ENCODE results near the gene IL17REL. TPM values are rescaled to one million over a fixed set of nuclear protein-coding genes. Genes with fewer than 3 reads are reported as not detected.
A peak's percentile ranks its signal among the peaks of the same experiment; 100 is the strongest.

IL17REL gene
- total and polyA plus RNA-seq, 2 of the 13 experiments (the other 11 are each of a cell fraction or from before 2014, with no cell fraction given): not detected

DNA sequence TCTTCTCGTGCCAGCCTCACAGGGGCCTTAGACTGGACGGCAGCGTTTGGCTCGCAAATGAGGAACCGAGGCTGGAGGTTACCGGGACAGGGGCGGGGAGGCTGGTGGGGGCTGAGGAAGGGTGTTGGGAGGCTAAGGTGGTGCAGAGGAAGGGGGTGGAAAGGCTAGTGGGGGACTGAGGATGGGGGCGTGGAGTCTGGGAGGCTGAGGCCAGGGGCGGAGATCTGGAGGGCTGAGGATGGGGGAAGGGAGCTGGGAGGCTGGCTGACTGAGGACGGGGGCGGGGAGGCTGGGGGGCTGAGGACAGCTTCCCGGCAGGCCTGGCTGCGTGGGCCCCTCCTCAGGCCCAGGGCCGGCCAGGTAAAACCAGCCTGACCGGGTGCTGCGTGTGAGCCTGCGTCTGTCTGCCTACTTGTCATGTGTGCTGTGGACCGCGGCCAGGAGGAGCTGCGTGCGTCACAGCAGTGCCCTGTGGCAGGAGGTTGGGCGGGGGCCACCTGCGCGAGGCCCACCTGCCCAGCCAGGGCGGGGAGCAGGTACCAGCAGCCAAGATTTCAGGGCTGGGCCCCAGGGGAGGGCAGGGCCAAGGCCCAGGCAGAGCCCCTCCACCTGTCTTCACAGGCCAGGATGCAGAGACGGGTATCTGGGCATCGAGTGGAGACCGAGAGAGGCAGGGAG, 61.4 kb downstream of the IL17REL start (continued):
- TF ChIP-seq, protein P1, sequence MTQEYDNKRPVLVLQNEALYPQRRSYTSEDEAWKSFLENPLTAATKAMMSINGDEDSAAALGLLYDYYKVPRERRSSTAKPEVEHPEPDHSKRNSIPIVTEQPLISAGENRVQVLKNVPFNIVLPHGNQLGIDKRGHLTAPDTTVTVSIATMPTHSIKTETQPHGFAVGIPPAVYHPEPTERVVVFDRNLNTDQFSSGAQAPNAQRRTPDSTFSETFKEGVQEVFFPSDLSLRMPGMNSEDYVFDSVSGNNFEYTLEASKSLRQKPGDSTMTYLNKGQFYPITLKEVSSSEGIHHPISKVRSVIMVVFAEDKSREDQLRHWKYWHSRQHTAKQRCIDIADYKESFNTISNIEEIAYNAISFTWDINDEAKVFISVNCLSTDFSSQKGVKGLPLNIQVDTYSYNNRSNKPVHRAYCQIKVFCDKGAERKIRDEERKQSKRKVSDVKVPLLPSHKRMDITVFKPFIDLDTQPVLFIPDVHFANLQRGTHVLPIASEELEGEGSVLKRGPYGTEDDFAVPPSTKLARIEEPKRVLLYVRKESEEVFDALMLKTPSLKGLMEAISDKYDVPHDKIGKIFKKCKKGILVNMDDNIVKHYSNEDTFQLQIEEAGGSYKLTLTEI (CRISPR knock-in tag; conservative IDR thresholded peaks at IDR 0.05): no peak
- TF ChIP-seq ZFP62 (CRISPR knock-in tag; IDR thresholded peaks at IDR 0.05) (no peak), FOXA1 (IDR thresholded peaks at IDR 0.05) (no peak), FOXA1 (CRISPR knock-in tag; IDR thresholded peaks at IDR 0.05) (peak; percentile 38; the same call in 1 of the 2 replicates), NFE2L2 (IDR thresholded peaks at IDR 0.05; ENCODE audit: low read length) (no peak), RFX3 (CRISPR knock-in tag; IDR thresholded peaks at IDR 0.05) (no peak), ZBTB39 (CRISPR knock-in tag; IDR thresholded peaks at IDR 0.05) (no peak), ZFP90 (CRISPR knock-in tag; IDR thresholded peaks at IDR 0.05; ENCODE audit: borderline replicate concordance) (no peak), TRIM22 (IDR thresholded peaks at IDR 0.05) (no peak), DNMT1 (CRISPR knock-in tag; IDR thresholded peaks at IDR 0.05) (no peak), RNF2 (conservative IDR thresholded peaks at IDR 0.05; ENCODE audit: low read depth) (peak; percentile 59; the same call in 1 of the 2 replicates), ZNF777 (CRISPR knock-in tag; IDR thresholded peaks at IDR 0.05) (no peak), ARID2 (CRISPR knock-in tag; IDR thresholded peaks at IDR 0.05; ENCODE audit: borderline replicate concordance) (no peak), ZNF329 (CRISPR knock-in tag; IDR thresholded peaks at IDR 0.05; ENCODE audit: low read depth) (no peak)
- TF ChIP-seq, protein P2, sequence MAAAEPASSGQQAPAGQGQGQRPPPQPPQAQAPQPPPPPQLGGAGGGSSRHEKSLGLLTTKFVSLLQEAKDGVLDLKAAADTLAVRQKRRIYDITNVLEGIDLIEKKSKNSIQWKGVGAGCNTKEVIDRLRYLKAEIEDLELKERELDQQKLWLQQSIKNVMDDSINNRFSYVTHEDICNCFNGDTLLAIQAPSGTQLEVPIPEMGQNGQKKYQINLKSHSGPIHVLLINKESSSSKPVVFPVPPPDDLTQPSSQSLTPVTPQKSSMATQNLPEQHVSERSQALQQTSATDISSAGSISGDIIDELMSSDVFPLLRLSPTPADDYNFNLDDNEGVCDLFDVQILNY (CRISPR knock-in tag; conservative IDR thresholded peaks at IDR 0.05): no peak
- TF ChIP-seq, protein P3, sequence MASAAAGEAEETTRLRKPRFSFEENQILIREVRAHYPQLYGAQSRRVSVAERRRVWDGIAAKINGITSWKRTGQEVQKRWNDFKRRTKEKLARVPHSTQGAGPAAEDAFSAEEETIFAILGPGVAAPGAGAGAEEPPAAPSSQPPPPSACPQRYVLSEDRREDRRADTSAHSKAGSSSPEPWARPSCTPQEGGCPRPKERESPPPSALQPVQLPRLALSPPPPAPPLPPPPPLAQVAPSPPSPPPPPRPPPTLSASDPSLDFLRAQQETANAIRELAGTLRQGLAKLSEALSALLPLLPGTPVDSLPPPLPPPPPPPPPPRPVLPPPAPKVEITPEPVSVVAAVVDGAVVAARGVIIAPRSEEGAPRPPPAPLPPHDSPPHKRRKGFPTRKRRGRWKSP (CRISPR knock-in tag; IDR thresholded peaks at IDR 0.05): 0 out of 2 replicates have a peak, but pooled peaks have one; percentile 61
- TF ChIP-seq, protein P4, sequence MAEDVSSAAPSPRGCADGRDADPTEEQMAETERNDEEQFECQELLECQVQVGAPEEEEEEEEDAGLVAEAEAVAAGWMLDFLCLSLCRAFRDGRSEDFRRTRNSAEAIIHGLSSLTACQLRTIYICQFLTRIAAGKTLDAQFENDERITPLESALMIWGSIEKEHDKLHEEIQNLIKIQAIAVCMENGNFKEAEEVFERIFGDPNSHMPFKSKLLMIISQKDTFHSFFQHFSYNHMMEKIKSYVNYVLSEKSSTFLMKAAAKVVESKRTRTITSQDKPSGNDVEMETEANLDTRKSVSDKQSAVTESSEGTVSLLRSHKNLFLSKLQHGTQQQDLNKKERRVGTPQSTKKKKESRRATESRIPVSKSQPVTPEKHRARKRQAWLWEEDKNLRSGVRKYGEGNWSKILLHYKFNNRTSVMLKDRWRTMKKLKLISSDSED (CRISPR knock-in tag; IDR thresholded peaks at IDR 0.05): 0 out of 2 replicates have a peak, but pooled peaks have one; percentile 33
- TF ChIP-seq, protein P5, sequence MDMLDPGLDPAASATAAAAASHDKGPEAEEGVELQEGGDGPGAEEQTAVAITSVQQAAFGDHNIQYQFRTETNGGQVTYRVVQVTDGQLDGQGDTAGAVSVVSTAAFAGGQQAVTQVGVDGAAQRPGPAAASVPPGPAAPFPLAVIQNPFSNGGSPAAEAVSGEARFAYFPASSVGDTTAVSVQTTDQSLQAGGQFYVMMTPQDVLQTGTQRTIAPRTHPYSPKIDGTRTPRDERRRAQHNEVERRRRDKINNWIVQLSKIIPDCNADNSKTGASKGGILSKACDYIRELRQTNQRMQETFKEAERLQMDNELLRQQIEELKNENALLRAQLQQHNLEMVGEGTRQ (IDR thresholded peaks at IDR 0.05; ENCODE audit: low read depth, low read length): no peak
- TF ChIP-seq, protein P5 (CRISPR knock-in tag; IDR thresholded peaks at IDR 0.05; ENCODE audit: borderline replicate concordance): no peak

All from HepG2 (cell line).